Choroid plexus epithelial cell (primary cell): ENCODE measurements around the gene GPR142.

Experiments
- DNase-seq: peaks from one replicate; pipeline ENCODE4 v3.0.0-alpha.2; 2010; ENCODE audit warnings: low read depth
- H3K4me3 ChIP-seq: 2 replicates; pipeline ENCODE4 v1.5.1; 2011; ENCODE audit warnings: low read depth, mild to moderate bottlenecking, control low read depth, low read length, moderate library complexity
- CTCF ChIP-seq: conservative IDR thresholded peaks from 2 replicates; pipeline ENCODE4 v1.5.1; 2011; ENCODE audit warnings: low read depth, mild to moderate bottlenecking, control low read depth, inconsistent platforms, low read length, moderate library complexity

GPR142 gene

DNA sequence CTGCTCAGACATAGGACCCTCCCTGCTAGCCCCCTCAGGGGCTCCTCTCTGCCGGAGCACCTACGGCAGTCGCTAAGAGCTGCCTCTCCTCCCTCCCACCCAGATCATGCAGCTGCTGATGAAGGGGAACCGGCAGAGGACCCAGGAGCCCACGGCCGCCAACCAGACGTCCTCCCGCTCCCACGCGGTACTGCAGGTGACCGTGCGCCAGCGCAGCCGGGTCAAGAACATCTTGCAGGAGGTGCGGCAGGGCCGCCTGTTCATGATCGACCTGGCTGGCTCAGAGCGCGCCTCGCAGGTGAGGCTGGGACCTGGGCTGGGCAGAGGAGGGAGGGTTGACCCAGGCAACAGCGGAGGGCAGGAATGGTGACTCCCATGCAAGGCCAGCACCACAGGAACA lies 22.6 kb upstream of the GPR142 start:
- TF ChIP-seq CTCF = no peak
- no peak overlapping the region for H3K4me3 ChIP-seq
- no peak for DNase-seq

- DNase-seq = no peak
- H3K4me3 ChIP-seq = no peak overlapping the region
- TF ChIP-seq CTCF = no peak
These were observed 21.7 kb upstream of the GPR142 start for GRCh38 chr17:74345433-74346241.

DNA sequence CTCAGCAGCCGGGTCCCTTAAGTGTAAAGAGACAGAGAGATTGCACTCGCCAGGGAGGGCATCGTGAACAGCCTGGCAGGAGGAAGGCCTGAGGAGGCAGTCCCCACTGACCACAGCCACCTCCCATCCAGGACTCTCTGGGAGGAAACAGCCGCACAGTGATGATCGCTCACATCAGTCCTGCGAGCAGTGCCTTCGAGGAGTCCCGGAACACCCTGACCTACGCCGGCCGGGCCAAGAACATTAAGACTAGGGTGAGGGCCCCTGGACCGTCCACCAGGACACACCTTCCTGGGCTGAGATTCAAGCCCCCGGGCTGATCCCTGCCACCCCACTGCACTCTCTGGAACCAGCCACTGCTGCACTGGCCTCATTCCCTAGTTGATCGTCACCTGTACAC lies 19.7 kb upstream of the GPR142 start:
- no peak overlapping the region for H3K4me3 ChIP-seq
- TF ChIP-seq CTCF = no peak
- no peak for DNase-seq

DNA sequence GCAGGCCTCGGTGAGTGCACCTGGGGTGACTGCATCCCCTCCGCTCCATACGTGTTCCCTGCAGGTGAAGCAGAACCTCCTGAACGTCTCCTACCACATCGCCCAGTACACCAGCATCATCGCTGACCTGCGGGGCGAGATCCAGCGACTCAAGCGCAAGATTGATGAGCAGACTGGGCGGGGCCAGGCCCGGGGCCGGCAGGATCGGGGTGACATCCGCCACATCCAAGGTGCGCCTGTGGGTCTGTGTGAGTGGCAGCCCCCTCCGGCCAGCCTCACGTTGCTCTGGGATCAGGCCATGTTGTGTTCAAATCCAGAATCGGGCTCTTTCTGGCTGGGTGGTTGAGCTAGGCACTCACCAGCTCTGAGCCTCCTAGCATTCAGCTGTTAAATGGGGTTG lies 18.2 kb upstream of the GPR142 start:
- no peak for DNase-seq
- H3K4me3 ChIP-seq = no peak overlapping the region
- no peak for TF ChIP-seq CTCF

- H3K4me3 ChIP-seq = no peak overlapping the region
- DNase-seq = no peak
- TF ChIP-seq CTCF = no peak
These were observed 16.8 kb upstream of the GPR142 start for GRCh38 chr17:74350486-74350885.

- TF ChIP-seq CTCF = no peak
- no peak for DNase-seq
- no peak overlapping the region for H3K4me3 ChIP-seq
These were observed 15.6 kb upstream of the GPR142 start for GRCh38 chr17:74351552-74352210.

- TF ChIP-seq CTCF = no peak
- H3K4me3 ChIP-seq = no peak overlapping the region
- no peak for DNase-seq
These were observed 13.8 kb upstream of the GPR142 start for GRCh38 chr17:74353446-74354060.
